ES-I3 (cell line): ENCODE data around the gene LMO1.
A peak's percentile ranks its signal among the peaks of the same experiment; 100 is the strongest.

Source experiments
- H3K36me3 ChIP-seq: 2 replicates; pipeline ENCODE4 v1.6.1; 2013; ENCODE audit warnings: mild to moderate bottlenecking, low read length, control low read depth, moderate library complexity; ENCODE audit not compliant: insufficient read depth
- H3K4me1 ChIP-seq: 2 replicates; pipeline ENCODE4 v1.6.1; 2013; ENCODE audit warnings: mild to moderate bottlenecking, control low read depth, low read length; ENCODE audit not compliant: insufficient read depth
- H3K9ac ChIP-seq: 2 replicates; pipeline ENCODE4 v1.6.1; 2013; ENCODE audit warnings: low read depth, mild to moderate bottlenecking, low read length, moderate library complexity
- H3K9me3 ChIP-seq: 2 replicates; pipeline ENCODE4 v1.6.1; 2013; ENCODE audit warnings: mild to moderate bottlenecking, low read length, moderate library complexity; ENCODE audit not compliant: control insufficient read depth, insufficient read depth

Gene LMO1

GRCh38 chr11:8293171-8293570, 29.5 kb upstream of the LMO1 start:
- Histone ChIP-seq H3K36me3 (no peaks in the 10 kb centered on the region), H3K9ac (no peak overlapping the region), H3K4me1 (no peaks in the 10 kb centered on the region; the same call in 1 of the 2 replicates), H3K9me3 (no peaks in the 10 kb centered on the region)

GRCh38 chr11:8292351-8292750, 28.7 kb upstream of the LMO1 start:
- Histone ChIP-seq H3K9me3 (no peaks in the 10 kb centered on the region), H3K36me3 (no peaks in the 10 kb centered on the region), H3K4me1 (no peaks in the 10 kb centered on the region; the same call in 1 of the 2 replicates), H3K9ac (no peak overlapping the region)

GRCh38 chr11:8291421-8292350, 28.0 kb upstream of the LMO1 start:
- no peak overlapping the region for H3K9ac ChIP-seq
- no peaks in the 10 kb centered on the region for H3K9me3 ChIP-seq
- no peaks in the 10 kb centered on the region; the same call in 1 of the 2 replicates for H3K4me1 ChIP-seq
- no peaks in the 10 kb centered on the region for H3K36me3 ChIP-seq

GRCh38 chr11:8290081-8290810, 26.6 kb upstream of the LMO1 start:
- H3K36me3 ChIP-seq, result no peaks in the 10 kb centered on the region
- H3K9ac ChIP-seq, result no peak overlapping the region
- no peaks in the 10 kb centered on the region; the same call in 1 of the 2 replicates for H3K4me1 ChIP-seq
- no peaks in the 10 kb centered on the region for H3K9me3 ChIP-seq

GRCh38 chr11:8289492-8289918, 25.8 kb upstream of the LMO1 start:
- no peaks in the 10 kb centered on the region for H3K36me3 ChIP-seq
- no peaks in the 10 kb centered on the region; the same call in 1 of the 2 replicates for H3K4me1 ChIP-seq
- H3K9ac ChIP-seq, result no peak overlapping the region
- no peaks in the 10 kb centered on the region for H3K9me3 ChIP-seq

- Histone ChIP-seq H3K9ac (no peak overlapping the region), H3K9me3 (no peaks in the 10 kb centered on the region), H3K36me3 (no peaks in the 10 kb centered on the region), H3K4me1 (peaks cover 1% of the 10 kb centered on the region; the same call in 1 of the 2 replicates)
Observed at GRCh38 chr11:8288824-8289491, 25.3 kb upstream of the LMO1 start.

GRCh38 chr11:8288166-8288772, 24.6 kb upstream of the LMO1 start:
- H3K9ac ChIP-seq, result no peak overlapping the region
- H3K4me1 ChIP-seq, result peaks cover 3% of the 10 kb centered on the region; the same call in 1 of the 2 replicates
- no peaks in the 10 kb centered on the region for H3K9me3 ChIP-seq
- H3K36me3 ChIP-seq, result no peaks in the 10 kb centered on the region

- Histone ChIP-seq H3K36me3 (no peaks in the 10 kb centered on the region), H3K4me1 (peaks cover 3% of the 10 kb centered on the region; the same call in 1 of the 2 replicates), H3K9me3 (no peaks in the 10 kb centered on the region)
Observed at GRCh38 chr11:8287703-8288102, 24.0 kb upstream of the LMO1 start.

GRCh38 chr11:8287297-8287696, 23.6 kb upstream of the LMO1 start:
- peaks cover 3% of the 10 kb centered on the region; the same call in 1 of the 2 replicates for H3K4me1 ChIP-seq
- no peaks in the 10 kb centered on the region for H3K36me3 ChIP-seq
- no peak overlapping the region for H3K9ac ChIP-seq
- no peaks in the 10 kb centered on the region for H3K9me3 ChIP-seq

More at GRCh38 chr11:8287703-8288102, 24.0 kb upstream of the LMO1 start:
- no peak overlapping the region for H3K9ac ChIP-seq

- Histone ChIP-seq H3K4me1 (peaks cover 3% of the 10 kb centered on the region; the same call in 1 of the 2 replicates), H3K9ac (no peak overlapping the region)
Observed at GRCh38 chr11:8286886-8287285, 23.2 kb upstream of the LMO1 start.

DNA sequence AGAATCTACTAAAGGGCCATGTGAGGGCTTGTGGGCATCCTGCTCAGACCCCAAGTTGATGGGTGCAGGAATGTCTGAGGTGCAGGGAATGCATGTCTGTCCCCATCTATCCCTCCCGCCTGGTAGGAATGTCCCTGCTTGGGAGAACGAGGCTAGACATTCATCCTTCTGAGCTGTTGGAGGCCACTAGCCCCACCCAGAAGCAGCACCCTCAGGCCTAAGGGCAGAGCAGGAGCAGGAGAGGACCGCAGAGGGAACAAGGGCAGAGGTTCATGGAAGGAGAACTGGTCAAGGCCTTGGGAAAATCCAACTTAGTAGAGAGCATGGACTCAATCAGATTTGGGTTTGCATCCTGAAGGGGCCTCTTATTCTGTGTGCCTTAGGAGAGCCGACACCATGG, 22.1 kb upstream of the LMO1 start:
- H3K9ac ChIP-seq, result no peak overlapping the region
- H3K4me1 ChIP-seq, result peaks cover 3% of the 10 kb centered on the region; the same call in 1 of the 2 replicates
- H3K9me3 ChIP-seq, result no peaks in the 10 kb centered on the region
- no peaks in the 10 kb centered on the region for H3K36me3 ChIP-seq

More at GRCh38 chr11:8286886-8287285, 23.2 kb upstream of the LMO1 start:
- Histone ChIP-seq H3K9me3 (no peaks in the 10 kb centered on the region), H3K36me3 (no peaks in the 10 kb centered on the region)

GRCh38 chr11:8285228-8285627, 21.6 kb upstream of the LMO1 start:
- H3K4me1 ChIP-seq, result peaks cover 3% of the 10 kb centered on the region; the same call in 1 of the 2 replicates
- no peak overlapping the region for H3K9ac ChIP-seq
- H3K36me3 ChIP-seq, result no peaks in the 10 kb centered on the region
- H3K9me3 ChIP-seq, result no peaks in the 10 kb centered on the region

DNA sequence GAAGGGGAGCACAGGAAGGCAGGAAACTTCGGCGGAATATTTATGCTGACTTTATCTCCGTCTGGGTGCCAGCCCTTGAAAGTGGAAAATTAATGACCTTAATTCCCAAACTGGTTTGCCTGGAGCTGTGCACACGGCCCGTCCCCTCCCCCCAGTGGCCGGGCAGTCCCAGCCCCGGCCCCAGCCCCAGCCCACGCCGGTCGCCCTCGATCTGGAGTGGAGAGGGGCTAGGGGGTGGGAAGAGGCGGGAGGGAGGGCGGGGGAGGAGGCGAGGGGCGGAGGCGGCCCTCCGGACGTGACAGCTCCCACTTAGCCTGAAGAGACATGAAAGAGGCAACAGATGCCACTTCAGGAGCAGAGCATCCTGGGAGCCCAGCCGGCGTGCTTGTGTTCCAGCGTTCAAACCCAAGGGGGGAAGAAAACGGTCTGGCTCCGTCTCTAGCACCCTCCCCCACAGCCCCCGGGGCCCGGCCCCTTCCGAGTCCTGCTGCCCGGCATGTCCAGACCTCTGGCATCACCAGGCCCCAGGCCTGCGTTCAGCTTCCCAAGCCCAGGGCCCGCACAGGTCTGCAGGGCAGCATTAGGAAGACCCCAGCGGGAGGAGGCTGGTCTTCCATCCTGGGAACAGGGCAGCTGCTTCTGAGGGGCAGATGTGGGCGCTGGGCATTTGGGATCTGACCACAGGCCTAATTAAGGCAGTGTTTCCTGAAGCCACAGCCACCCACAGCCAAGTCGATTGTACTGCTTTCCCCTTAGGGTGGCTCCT, 20.0 kb upstream of the LMO1 start:
- peak overlapping the region; percentile 56; the same call in 1 of the 2 replicates for H3K9ac ChIP-seq
- H3K36me3 ChIP-seq, result no peaks in the 10 kb centered on the region
- H3K4me1 ChIP-seq, result peaks cover 3% of the 10 kb centered on the region; the same call in 1 of the 2 replicates
- H3K9me3 ChIP-seq, result no peaks in the 10 kb centered on the region
